HG03135 (cell line): ENCODE measurements around the gene RFX4.

Source experiments
- ATAC-seq: cut with Tn5 transposase; IDR thresholded peaks from one replicate; pipeline ENCODE4 v1.9.1; 2021; ENCODE audit warnings: mild to moderate bottlenecking, moderate library complexity; ENCODE audit not compliant: unreplicated experiment

RFX4 gene

GRCh38 chr12:106582641-106583230 is at the start of gene RFX4:
Gene RFX4 (plus strand): TSS chr12:106583004. CDS start chr12:106583321, 317 bp downstream.
- no peak for ATAC-seq

- ATAC-seq: no peak
Observed at GRCh38 chr12:106541201-106541600, 41.6 kb upstream of the RFX4 start.

- ATAC-seq: no peak
Observed at GRCh38 chr12:106551410-106551809, 31.4 kb upstream of the RFX4 start.

GRCh38 chr12:106552228-106552627 is 30.6 kb upstream of the RFX4 start:
- ATAC-seq: no peak

GRCh38 chr12:106564678-106565329 is 18.0 kb upstream of the RFX4 start:
- no peak for ATAC-seq

- no peak for ATAC-seq
Observed at GRCh38 chr12:106566771-106567170, 16.0 kb upstream of the RFX4 start.

GRCh38 chr12:106573239-106573638 is 9.6 kb upstream of the RFX4 start:
- ATAC-seq: no peak

- no peak for ATAC-seq
Observed at GRCh38 chr12:106576848-106577247, 6.0 kb upstream of the RFX4 start.

- no peak for ATAC-seq
Observed at GRCh38 chr12:106580671-106581508, 1.9 kb upstream of the RFX4 start.

- ATAC-seq: no peak
Observed at GRCh38 chr12:106581543-106582248, 1.1 kb upstream of the RFX4 start.

GRCh38 chr12:106582249-106582591 is 584 bp upstream of the RFX4 start:
- no peak for ATAC-seq

GRCh38 chr12:106583242-106584103 is 669 bp downstream of the RFX4 start:
- ATAC-seq: no peak

GRCh38 chr12:106584104-106585064 is 1.6 kb downstream of the RFX4 start:
- ATAC-seq: no peak

- ATAC-seq: no peak
Observed at GRCh38 chr12:106585105-106585520, 2.3 kb downstream of the RFX4 start.

- ATAC-seq: no peak
Observed at GRCh38 chr12:106585521-106586277, 2.9 kb downstream of the RFX4 start.

- ATAC-seq: no peak
Observed at GRCh38 chr12:106586278-106586802, 3.5 kb downstream of the RFX4 start.

- ATAC-seq: no peak
Observed at GRCh38 chr12:106586803-106587684, 4.2 kb downstream of the RFX4 start.
